ENCODE results near the gene TENM4.

DNA sequence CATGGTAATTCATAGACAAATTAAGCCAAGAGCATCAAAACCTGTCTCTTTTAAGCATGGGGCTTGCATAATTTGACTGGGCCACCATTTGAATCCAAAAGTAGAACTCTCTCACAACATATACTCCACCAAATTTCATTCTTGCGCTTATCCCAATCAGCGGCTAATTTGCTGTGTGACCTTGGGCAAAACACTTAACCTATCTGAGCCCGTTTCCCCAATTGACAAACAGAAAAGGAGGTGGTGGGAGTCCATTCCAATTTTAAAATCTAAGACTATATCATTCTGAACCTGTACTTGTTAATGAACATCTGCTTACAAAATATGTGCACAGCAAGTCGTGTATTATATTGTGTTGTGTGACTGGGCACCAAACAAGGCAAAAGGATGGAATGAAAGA, 528.1 kb downstream of the TENM4 start:
- TF ChIP-seq, protein P1, sequence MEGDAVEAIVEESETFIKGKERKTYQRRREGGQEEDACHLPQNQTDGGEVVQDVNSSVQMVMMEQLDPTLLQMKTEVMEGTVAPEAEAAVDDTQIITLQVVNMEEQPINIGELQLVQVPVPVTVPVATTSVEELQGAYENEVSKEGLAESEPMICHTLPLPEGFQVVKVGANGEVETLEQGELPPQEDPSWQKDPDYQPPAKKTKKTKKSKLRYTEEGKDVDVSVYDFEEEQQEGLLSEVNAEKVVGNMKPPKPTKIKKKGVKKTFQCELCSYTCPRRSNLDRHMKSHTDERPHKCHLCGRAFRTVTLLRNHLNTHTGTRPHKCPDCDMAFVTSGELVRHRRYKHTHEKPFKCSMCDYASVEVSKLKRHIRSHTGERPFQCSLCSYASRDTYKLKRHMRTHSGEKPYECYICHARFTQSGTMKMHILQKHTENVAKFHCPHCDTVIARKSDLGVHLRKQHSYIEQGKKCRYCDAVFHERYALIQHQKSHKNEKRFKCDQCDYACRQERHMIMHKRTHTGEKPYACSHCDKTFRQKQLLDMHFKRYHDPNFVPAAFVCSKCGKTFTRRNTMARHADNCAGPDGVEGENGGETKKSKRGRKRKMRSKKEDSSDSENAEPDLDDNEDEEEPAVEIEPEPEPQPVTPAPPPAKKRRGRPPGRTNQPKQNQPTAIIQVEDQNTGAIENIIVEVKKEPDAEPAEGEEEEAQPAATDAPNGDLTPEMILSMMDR (CRISPR knock-in tag; IDR thresholded peaks at IDR 0.05), result no peak
- TF ChIP-seq FOXK2 (IDR thresholded peaks at IDR 0.05) (no peak), ZFX (CRISPR knock-in tag; IDR thresholded peaks at IDR 0.05; ENCODE audit: low read depth) (no peak), ZNF275 (CRISPR knock-in tag; IDR thresholded peaks at IDR 0.05; ENCODE audit: borderline replicate concordance) (no peak), PCBP1 (IDR thresholded peaks at IDR 0.05; ENCODE audit: borderline replicate concordance, low read depth, low read length) (no peak), NFYB (CRISPR knock-in tag; IDR thresholded peaks at IDR 0.05) (no peak), ZNF670 (CRISPR knock-in tag; IDR thresholded peaks at IDR 0.05; ENCODE audit: borderline replicate concordance) (no peak)

Measured in HepG2 (cell line).